HepG2 (cell line): Measurements from ENCODE around the gene ALOXE3. TPM values are rescaled to one million over a fixed set of nuclear protein-coding genes. Genes with fewer than 3 reads are reported as not detected.

Source experiments
- ATAC-seq: fragments of 200-7000 bp; cut with Tn5 transposase; 3 replicates; pipeline ENCODE4 v1.9.1; 2020; ENCODE audit warnings: mild to moderate bottlenecking, moderate library complexity
- BruUV-seq: library from RNA; stranded (reverse); fragments of 400-500 nt; replicated peaks from 2 replicates; lab custom pipeline; 2021; lab: Mats Ljungman, UMichigan
- CTCF ChIA-PET: fragments of 300-600 bp; formaldehyde crosslinking; extraction: SDS; loops from one replicate; lab custom pipeline; 2021; ENCODE audit warnings: low total read pairs, inconsistent platforms, low intra/inter-chr PET ratio; lab: Yijun Ruan, JAX
- POLR2A ChIA-PET: fragments of 350-600 bp; sonication (Branson Sonifier 250); formaldehyde crosslinking; loops from one replicate; lab custom pipeline; 2020; ENCODE audit warnings: antibody characterized with exemption, inconsistent platforms; lab: Yijun Ruan, JAX
- DNase-seq: peaks from one replicate; pipeline ENCODE4 v3.0.0-alpha.2; 2015; ENCODE audit warnings: low spot score
- FAIRE-seq: peaks from 3 replicates; lab custom pipeline; 2011; peaks lifted over from hg19 to GRCh38; lab: Jason Lieb, UNC
- H2AFZ ChIP-seq: one replicate; pipeline ENCODE4 v1.6.1; 2011; ENCODE audit warnings: low read length, inconsistent platforms
- H3K27ac ChIP-seq: fragments of 300-600 bp; 3 replicates; pipeline ENCODE4 v1.8.0; 2011; ENCODE audit warnings: mixed run types, mild to moderate bottlenecking, mixed read lengths, low read length, inconsistent platforms; ENCODE audit not compliant: insufficient read depth; ENCODE audit errors: extremely low read length
- H3K27me3 ChIP-seq, 2 experiments: fragments of 200-600 bp in 1 of 2; 2 replicates in 1 of 2; 3 replicates in 1 of 2; pipeline versions ENCODE4 v1.6.0 to v1.8.0; 2011; ENCODE audit warnings: low read length in 2 of 2, mild to moderate bottlenecking in 2 of 2, moderate library complexity in 2 of 2, inconsistent platforms in 1 of 2; ENCODE audit not compliant: insufficient read depth in 2 of 2, control insufficient read depth in 1 of 2
- H3K36me3 ChIP-seq, 2 experiments: fragments of 200-600 bp in 1 of 2; replicated peaks in 1 of 2; 2 replicates in 1 of 2; 3 replicates in 1 of 2; pipeline versions ENCODE4 v1.5.1 to v1.8.0; 2011; ENCODE audit warnings: low read length in 2 of 2, inconsistent platforms in 1 of 2; ENCODE audit not compliant: insufficient read depth in 2 of 2, control insufficient read depth in 1 of 2
- H3K4me1 ChIP-seq: 2 replicates; pipeline ENCODE4 v1.5.1; 2012; ENCODE audit warnings: low read length, inconsistent platforms; ENCODE audit not compliant: insufficient read depth
- H3K4me2 ChIP-seq: 2 replicates; pipeline ENCODE4 v1.6.0; 2011; ENCODE audit warnings: low read depth, low read length, inconsistent platforms
- H3K4me3 ChIP-seq, 3 experiments: fragments of 200-600 bp in 1 of 3; sonication (generic), shearing (Covaris generic) in 1 of 3; replicated peaks in 1 of 3; 2 replicates each; pipeline ENCODE4 v1.5.1; 2011 to 2016; ENCODE audit warnings: low read length in 3 of 3, inconsistent platforms in 2 of 3, low read depth in 2 of 3, mild to moderate bottlenecking in 2 of 3, control low read depth in 1 of 3, mixed read lengths in 1 of 3; ENCODE audit not compliant: insufficient read depth in 1 of 3
- H3K79me2 ChIP-seq: one replicate; pipeline ENCODE4 v1.6.1; 2011; ENCODE audit warnings: low read length, inconsistent platforms; ENCODE audit not compliant: insufficient read depth
- H3K9ac ChIP-seq: 2 replicates; pipeline ENCODE4 v1.6.0; 2011; ENCODE audit warnings: mild to moderate bottlenecking, low read depth, low read length, inconsistent platforms; ENCODE audit not compliant: insufficient read depth
- H3K9me3 ChIP-seq: 2 replicates; pipeline ENCODE4 v1.5.1; 2012; ENCODE audit warnings: mild to moderate bottlenecking, low read length
- H4K20me1 ChIP-seq: 2 replicates; pipeline ENCODE4 v1.6.0; 2011; ENCODE audit warnings: inconsistent platforms, mild to moderate bottlenecking, low read length, moderate library complexity; ENCODE audit not compliant: insufficient read depth
- RFX3 ChIP-seq: IDR thresholded peaks from 2 replicates; pipeline ENCODE4 v1.6.1; 2016; ENCODE audit warnings: missing biosample characterization, missing genetic modification reagents
- RXRB ChIP-seq: IDR thresholded peaks from 2 replicates; pipeline ENCODE4 v1.6.1; 2016; ENCODE audit warnings: borderline replicate concordance, missing genetic modification reagents, missing compliant biosample characterization
- SNRNP70 ChIP-seq: fragments of 200-400 bp; formaldehyde crosslinking; IDR thresholded peaks from 2 replicates; pipeline ENCODE4 v1.6.1; 2017; ENCODE audit warnings: mild to moderate bottlenecking, low read depth, low read length, moderate library complexity
- TERF1 ChIP-seq: sonication (generic); formaldehyde crosslinking; IDR thresholded peaks from 2 replicates; pipeline ENCODE4 v1.8.0; 2022; ENCODE audit warnings: mild to moderate bottlenecking, missing genetic modification reagents, moderate library complexity
- TMF1 ChIP-seq: sonication (generic); formaldehyde crosslinking; IDR thresholded peaks from 2 replicates; pipeline ENCODE4 v1.8.1; 2022; ENCODE audit warnings: low read depth, missing genetic modification reagents
- ZBTB44 ChIP-seq: sonication (generic); formaldehyde crosslinking; IDR thresholded peaks from 2 replicates; pipeline ENCODE4 v1.4.0; 2020; ENCODE audit warnings: missing genetic modification reagents
- ZBTB7B ChIP-seq: sonication (generic); formaldehyde crosslinking; IDR thresholded peaks from 2 replicates; pipeline ENCODE4 v1.4.0; 2020; ENCODE audit warnings: missing genetic modification reagents
- ZNF160 ChIP-seq: sonication (generic); formaldehyde crosslinking; IDR thresholded peaks from 2 replicates; pipeline ENCODE4 v1.8.0; 2022; ENCODE audit warnings: mild to moderate bottlenecking, inconsistent platforms, missing genetic modification reagents
- ZNF180 ChIP-seq: sonication (generic); formaldehyde crosslinking; IDR thresholded peaks from 2 replicates; pipeline ENCODE4 v1.4.0; 2020; ENCODE audit warnings: low read depth, missing genetic modification reagents, borderline replicate concordance
- ZNF382 ChIP-seq: sonication (generic); formaldehyde crosslinking; IDR thresholded peaks from 2 replicates; pipeline ENCODE4 v1.5.0; 2020; ENCODE audit warnings: missing genetic modification reagents, mild to moderate bottlenecking, borderline replicate concordance
- ZNF510 ChIP-seq: sonication (generic); formaldehyde crosslinking; IDR thresholded peaks from 2 replicates; pipeline ENCODE4 v1.4.0; 2020; ENCODE audit warnings: low read depth, mild to moderate bottlenecking, missing genetic modification reagents
- ZNF879 ChIP-seq: sonication (generic); formaldehyde crosslinking; IDR thresholded peaks from 2 replicates; pipeline ENCODE4 v1.8.1; 2023; ENCODE audit warnings: missing genetic modification reagents
- WGBS: methylation state at CpG from one replicate; pipeline ENCODE4 v1.1.6; 2017; ENCODE audit warnings: low lambda C conversion rate; 5-methylcytosine and 5-hydroxymethylcytosine counted together
- in situ Hi-C: cut with HindIII; loops from 2 replicates; pipeline ENCODE4 v1.10.0; 2017; ENCODE audit warnings: low pct_unique_long_range_greater_than_20kb; ENCODE audit not compliant: extremely low pct_ligation_motif_present
- intact Hi-C: fragments of 100-400 bp; cut with micrococcal nuclease; formaldehyde crosslinking; loops from one replicate; pipeline ENCODE4 v1.10.0; 2022; ENCODE audit not compliant: unreplicated experiment
- polyA plus RNA-seq, 8 experiments: library from polyadenylated mRNA; depleted of rRNA in 3 of 8; stranded (reverse) in 7 of 8; unstranded in 1 of 8; fragments of >200 nt; fragmentation: Illumina TruSeq in 4 of 8; extraction: Trizol in 4 of 8; gene quantifications; 2 replicates each; pipeline versions ENCODE4 v1.2.1 to v1.2.3, GENCODE V29; 2011 to 2016; ENCODE audit warnings: low read depth in 4 of 8, missing spikeins in 1 of 8, mixed read lengths in 1 of 8; ENCODE audit not compliant: insufficient read depth in 1 of 8
- total RNA-seq, 5 experiments: library from RNA; depleted of rRNA; stranded (reverse); fragments of >200 nt; fragmentation: Illumina TruSeq; extraction: Trizol; gene quantifications; 2 replicates each; pipeline ENCODE4 v1.2.3, GENCODE V29; 2016; ENCODE audit warnings: low read depth in 1 of 5
- TF ChIP-seq, protein P1 (sequence below): IDR thresholded peaks from 2 replicates; pipeline ENCODE4 v1.6.1; 2016; ENCODE audit warnings: mild to moderate bottlenecking

The ALOXE3 gene
- total and polyA plus RNA-seq, 2 of the 13 experiments (the other 11 are each of a cell fraction or from before 2014, with no cell fraction given), result 0.07 TPM; not detected in 1

DNA sequence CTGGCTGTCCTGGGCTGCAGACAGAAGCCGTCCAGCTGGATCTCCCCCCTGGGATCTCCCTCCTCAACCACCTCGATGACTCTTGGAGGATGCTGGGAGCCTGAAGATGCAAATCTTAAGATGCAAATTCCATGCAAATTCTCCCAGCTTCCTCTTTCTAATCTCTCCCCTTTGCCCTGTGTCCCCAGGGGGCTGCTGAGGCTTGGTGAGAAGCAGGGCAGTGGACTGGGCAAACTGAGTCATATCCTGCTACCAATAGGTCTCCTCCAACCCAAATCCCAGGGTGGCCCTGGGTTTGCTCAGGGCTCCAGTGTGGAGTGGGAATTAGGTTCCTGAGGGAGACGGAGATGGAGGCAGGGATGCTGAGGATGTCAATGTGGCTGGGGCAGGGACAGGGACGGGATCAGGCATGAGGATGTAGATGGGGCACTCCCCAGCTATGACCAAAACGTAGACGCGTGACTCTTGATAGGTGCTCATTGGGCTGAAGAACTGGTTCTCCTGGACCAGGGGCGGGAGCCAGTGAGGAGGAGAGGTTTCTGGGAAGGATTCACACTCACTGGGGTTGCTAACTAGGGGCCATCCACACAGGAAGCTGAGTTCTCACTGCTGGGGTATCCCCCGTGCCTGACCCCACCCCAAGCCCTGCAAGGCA is 27.2 kb downstream of the ALOXE3 start:
- Histone ChIP-seq H3K9me3 (no peaks in the 10 kb centered on the region), H3K36me3 (no peaks in the 10 kb centered on the region), H4K20me1 (no peaks in the 10 kb centered on the region), H3K4me1 (no peaks in the 10 kb centered on the region; the same call in 1 of the 2 replicates), H3K79me2 (no peaks in the 10 kb centered on the region), H3K4me3 (no peak overlapping the region), H3K4me2 (no peak overlapping the region), H3K27ac (no peak overlapping the region), H3K9ac (no peak overlapping the region), H3K27me3 (peaks cover 9 to 71% of the 10 kb centered on the region in 2 experiments; a peak in 4 of 5 replicates), H2AFZ (no peak overlapping the region)
- ATAC-seq, result no peak
- in situ Hi-C loops (no loop called here), intact Hi-C loops (no loop called here)
- WGBS, result 43% methylated on average over 7 of the region's 9 CpGs
- no peak for FAIRE-seq
- ChIA-PET CTCF (no interaction called here), POLR2A (no interaction called here)
- no peak for DNase-seq
- TF ChIP-seq ZBTB7B (CRISPR knock-in tag) (no peak), ZNF382 (CRISPR knock-in tag) (no peak), SNRNP70 (no peak)
- no TSS peak for BruUV-seq

DNA sequence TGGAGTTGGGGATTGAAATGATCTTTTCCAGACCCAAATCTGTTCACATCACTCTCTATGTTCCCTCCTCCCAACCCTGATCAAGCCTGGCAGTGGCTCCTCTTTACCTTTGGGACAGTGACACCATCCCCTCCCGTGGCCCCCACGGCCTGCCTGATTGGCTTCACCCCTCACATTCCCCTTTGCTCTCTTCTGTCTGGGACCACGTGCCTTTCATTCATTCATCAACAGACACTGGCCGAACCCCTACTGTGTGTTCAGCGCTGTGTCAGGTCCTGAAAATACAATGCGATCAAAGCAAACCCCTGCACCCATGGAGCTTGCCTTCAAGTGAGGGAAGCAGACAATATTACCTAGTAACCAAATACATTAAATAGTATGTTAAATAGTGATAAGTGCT is 28.6 kb downstream of the ALOXE3 start:
- H3K4me1 ChIP-seq, result no peaks in the 10 kb centered on the region
- intact Hi-C loops, result no loop called here
- no peak overlapping the region for H3K4me3 ChIP-seq
- FAIRE-seq (no peak), DNase-seq (no peak), ATAC-seq (no peak)
- no peaks in the 10 kb centered on the region for H3K36me3 ChIP-seq
- BruUV-seq, result no TSS peak
- no peak overlapping the region for H3K27ac ChIP-seq
- no peak overlapping the region for H3K4me2 ChIP-seq
- H2AFZ ChIP-seq, result no peak overlapping the region
- H3K9ac ChIP-seq, result no peak overlapping the region
- CTCF ChIA-PET, result no interaction called here
- POLR2A ChIA-PET, result no interaction called here
- peaks cover 10 to 69% of the 10 kb centered on the region in 2 experiments; a peak in 4 of 5 replicates for H3K27me3 ChIP-seq
- no peaks in the 10 kb centered on the region for H3K9me3 ChIP-seq
- in situ Hi-C loops, result no loop called here
- WGBS, result 8% methylated on average over 6 of the region's 6 CpGs
- no peaks in the 10 kb centered on the region for H4K20me1 ChIP-seq
- H3K79me2 ChIP-seq, result no peaks in the 10 kb centered on the region
- TF ChIP-seq, protein P1, sequence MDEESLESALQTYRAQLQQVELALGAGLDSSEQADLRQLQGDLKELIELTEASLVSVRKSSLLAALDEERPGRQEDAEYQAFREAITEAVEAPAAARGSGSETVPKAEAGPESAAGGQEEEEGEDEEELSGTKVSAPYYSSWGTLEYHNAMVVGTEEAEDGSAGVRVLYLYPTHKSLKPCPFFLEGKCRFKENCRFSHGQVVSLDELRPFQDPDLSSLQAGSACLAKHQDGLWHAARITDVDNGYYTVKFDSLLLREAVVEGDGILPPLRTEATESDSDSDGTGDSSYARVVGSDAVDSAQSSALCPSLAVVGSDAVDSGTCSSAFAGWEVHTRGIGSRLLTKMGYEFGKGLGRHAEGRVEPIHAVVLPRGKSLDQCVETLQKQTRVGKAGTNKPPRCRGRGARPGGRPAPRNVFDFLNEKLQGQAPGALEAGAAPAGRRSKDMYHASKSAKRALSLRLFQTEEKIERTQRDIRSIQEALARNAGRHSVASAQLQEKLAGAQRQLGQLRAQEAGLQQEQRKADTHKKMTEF, result no peak
- TF ChIP-seq TERF1 (CRISPR knock-in tag), result no peak
- TF ChIP-seq ZNF510 (CRISPR knock-in tag), result no peak
- TF ChIP-seq TMF1 (CRISPR knock-in tag), result no peak
- TF ChIP-seq ZNF160 (CRISPR knock-in tag), result no peak
- no peak for TF ChIP-seq ZBTB44 (CRISPR knock-in tag)
- TF ChIP-seq RFX3 (CRISPR knock-in tag), result no peak
- TF ChIP-seq RXRB (CRISPR knock-in tag), result no peak
- no peak for TF ChIP-seq ZNF879 (CRISPR knock-in tag)
- TF ChIP-seq ZNF180 (CRISPR knock-in tag), result no peak
